ENCODE measurements around the gene PEX7. TPM values are rescaled to one million over a fixed set of nuclear protein-coding genes. Genes with fewer than 3 reads are reported as not detected.

Gene PEX7
- total and polyA plus RNA-seq, 10 of the 15 experiments (the other 5 are each of a cell fraction or from before 2014, with no cell fraction given) = 0.58 to 12.4 (median 8.8) TPM

DNA sequence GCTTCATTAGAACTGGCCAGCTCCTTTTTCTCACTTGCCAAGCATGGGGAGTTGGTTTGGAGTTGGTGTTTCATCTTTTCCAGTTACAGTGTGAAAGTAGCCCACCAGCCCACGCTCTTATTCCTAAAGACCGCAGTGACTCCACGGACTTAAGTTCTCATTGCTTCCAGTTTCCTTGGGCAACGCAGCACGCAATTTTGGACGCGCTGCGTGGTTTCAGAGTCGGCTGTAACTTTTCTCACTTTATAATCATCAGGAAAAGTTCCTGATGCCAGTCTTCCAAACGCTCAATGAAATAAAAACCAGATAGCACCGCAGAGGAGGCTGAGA is 381 bp upstream of the PEX7 start:
- H3K79me2 ChIP-seq (ENCODE audit: control insufficient read depth, insufficient read depth, low read length) = peaks cover 5% of the 10 kb centered on the region
- H3K4me2 ChIP-seq (ENCODE audit: control insufficient read depth, insufficient read depth) = peak overlapping the region; percentile 95
- peak overlapping the region; percentile 84 for H3K9ac ChIP-seq (ENCODE audit: control insufficient read depth, insufficient read depth, low read length)
- ChIA-PET POLR2A (interaction anchor here (0.6 to 1.7 kb wide), 4 partner anchors 21 to 335 kb away, joined by 3 to 4 read pairs (median 3); partner anchors contain the start of gene MAP3K5), SMC1A (ENCODE audit: uncharacterized antibody, unreplicated experiment) (interaction anchor here (0.6 to 1.9 kb wide), 6 partner anchors 18 to 1278 kb away, joined by 3 to 4 read pairs (median 3); no protein-coding TSS in a partner anchor), CTCF (interaction anchor here (0.7 to 1.5 kb wide), 7 partner anchors 23 to 177 kb away, joined by 3 to 11 read pairs (median 3); partner anchors contain the start of gene MAP3K5), RAD21 (ENCODE audit: unreplicated experiment) (interaction anchor here (0.6 to 3.1 kb wide), 3 partner anchors 102 to 252 kb away, joined by 3 to 14 read pairs (median 4); no protein-coding TSS in a partner anchor)
- H3K27ac ChIP-seq (ENCODE audit: control insufficient read depth, insufficient read depth) = peak overlapping the region; percentile 76
- intact Hi-C loops (cut with micrococcal nuclease; ENCODE audit: unreplicated experiment) (no loop called here), in situ Hi-C loops (cut with MboI) (no loop called here)
- no peak for FAIRE-seq
- no peaks in the 10 kb centered on the region for H3K9me3 ChIP-seq (replicated peaks; ENCODE audit: control insufficient read depth, insufficient read depth, low read length)
- peak overlapping the region; percentile 83 for H3K4me3 ChIP-seq
- under 1% methylated on average over 11 of the region's 11 CpGs for whole genome bisulfite sequencing (ENCODE audit: insufficient coverage, insufficient replicate concordance, low lambda C conversion rate, missing lambda C conversion rate)
- H3K36me3 ChIP-seq (ENCODE audit: control insufficient read depth in 2 of 2, insufficient read depth in 2 of 2, low read length in 1 of 2) = no peaks in the 10 kb centered on the region
- TF ChIP-seq, protein P1, sequence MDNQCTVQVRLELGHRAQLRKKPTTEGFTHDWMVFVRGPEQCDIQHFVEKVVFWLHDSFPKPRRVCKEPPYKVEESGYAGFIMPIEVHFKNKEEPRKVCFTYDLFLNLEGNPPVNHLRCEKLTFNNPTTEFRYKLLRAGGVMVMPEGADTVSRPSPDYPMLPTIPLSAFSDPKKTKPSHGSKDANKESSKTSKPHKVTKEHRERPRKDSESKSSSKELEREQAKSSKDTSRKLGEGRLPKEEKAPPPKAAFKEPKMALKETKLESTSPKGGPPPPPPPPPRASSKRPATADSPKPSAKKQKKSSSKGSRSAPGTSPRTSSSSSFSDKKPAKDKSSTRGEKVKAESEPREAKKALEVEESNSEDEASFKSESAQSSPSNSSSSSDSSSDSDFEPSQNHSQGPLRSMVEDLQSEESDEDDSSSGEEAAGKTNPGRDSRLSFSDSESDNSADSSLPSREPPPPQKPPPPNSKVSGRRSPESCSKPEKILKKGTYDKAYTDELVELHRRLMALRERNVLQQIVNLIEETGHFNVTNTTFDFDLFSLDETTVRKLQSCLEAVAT (IDR thresholded peaks at IDR 0.05) = peak; percentile 41
- TF ChIP-seq, protein P2, sequence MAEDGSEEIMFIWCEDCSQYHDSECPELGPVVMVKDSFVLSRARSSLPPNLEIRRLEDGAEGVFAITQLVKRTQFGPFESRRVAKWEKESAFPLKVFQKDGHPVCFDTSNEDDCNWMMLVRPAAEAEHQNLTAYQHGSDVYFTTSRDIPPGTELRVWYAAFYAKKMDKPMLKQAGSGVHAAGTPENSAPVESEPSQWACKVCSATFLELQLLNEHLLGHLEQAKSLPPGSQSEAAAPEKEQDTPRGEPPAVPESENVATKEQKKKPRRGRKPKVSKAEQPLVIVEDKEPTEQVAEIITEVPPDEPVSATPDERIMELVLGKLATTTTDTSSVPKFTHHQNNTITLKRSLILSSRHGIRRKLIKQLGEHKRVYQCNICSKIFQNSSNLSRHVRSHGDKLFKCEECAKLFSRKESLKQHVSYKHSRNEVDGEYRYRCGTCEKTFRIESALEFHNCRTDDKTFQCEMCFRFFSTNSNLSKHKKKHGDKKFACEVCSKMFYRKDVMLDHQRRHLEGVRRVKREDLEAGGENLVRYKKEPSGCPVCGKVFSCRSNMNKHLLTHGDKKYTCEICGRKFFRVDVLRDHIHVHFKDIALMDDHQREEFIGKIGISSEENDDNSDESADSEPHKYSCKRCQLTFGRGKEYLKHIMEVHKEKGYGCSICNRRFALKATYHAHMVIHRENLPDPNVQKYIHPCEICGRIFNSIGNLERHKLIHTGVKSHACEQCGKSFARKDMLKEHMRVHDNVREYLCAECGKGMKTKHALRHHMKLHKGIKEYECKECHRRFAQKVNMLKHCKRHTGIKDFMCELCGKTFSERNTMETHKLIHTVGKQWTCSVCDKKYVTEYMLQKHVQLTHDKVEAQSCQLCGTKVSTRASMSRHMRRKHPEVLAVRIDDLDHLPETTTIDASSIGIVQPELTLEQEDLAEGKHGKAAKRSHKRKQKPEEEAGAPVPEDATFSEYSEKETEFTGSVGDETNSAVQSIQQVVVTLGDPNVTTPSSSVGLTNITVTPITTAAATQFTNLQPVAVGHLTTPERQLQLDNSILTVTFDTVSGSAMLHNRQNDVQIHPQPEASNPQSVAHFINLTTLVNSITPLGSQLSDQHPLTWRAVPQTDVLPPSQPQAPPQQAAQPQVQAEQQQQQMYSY (CRISPR knock-in tag; IDR thresholded peaks at IDR 0.05) = no peak
- TF ChIP-seq CREM (IDR thresholded peaks at IDR 0.05; ENCODE audit: low read depth) = no peak
- TF ChIP-seq, protein P3, sequence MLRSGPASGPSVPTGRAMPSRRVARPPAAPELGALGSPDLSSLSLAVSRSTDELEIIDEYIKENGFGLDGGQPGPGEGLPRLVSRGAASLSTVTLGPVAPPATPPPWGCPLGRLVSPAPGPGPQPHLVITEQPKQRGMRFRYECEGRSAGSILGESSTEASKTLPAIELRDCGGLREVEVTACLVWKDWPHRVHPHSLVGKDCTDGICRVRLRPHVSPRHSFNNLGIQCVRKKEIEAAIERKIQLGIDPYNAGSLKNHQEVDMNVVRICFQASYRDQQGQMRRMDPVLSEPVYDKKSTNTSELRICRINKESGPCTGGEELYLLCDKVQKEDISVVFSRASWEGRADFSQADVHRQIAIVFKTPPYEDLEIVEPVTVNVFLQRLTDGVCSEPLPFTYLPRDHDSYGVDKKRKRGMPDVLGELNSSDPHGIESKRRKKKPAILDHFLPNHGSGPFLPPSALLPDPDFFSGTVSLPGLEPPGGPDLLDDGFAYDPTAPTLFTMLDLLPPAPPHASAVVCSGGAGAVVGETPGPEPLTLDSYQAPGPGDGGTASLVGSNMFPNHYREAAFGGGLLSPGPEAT (IDR thresholded peaks at IDR 0.05; ENCODE audit: low read depth) = peak; percentile 41; the same call in 1 of the 2 replicates
- TF ChIP-seq GABPA (IDR thresholded peaks at IDR 0.05; ENCODE audit: low read depth) = no peak
- 0 out of 2 replicates have a peak, but pooled peaks have one; percentile 27 for TF ChIP-seq CBFB (IDR thresholded peaks at IDR 0.05; ENCODE audit: low read depth)
- no peak for TF ChIP-seq CHD4 (IDR thresholded peaks at IDR 0.05)
- TF ChIP-seq, protein P4, sequence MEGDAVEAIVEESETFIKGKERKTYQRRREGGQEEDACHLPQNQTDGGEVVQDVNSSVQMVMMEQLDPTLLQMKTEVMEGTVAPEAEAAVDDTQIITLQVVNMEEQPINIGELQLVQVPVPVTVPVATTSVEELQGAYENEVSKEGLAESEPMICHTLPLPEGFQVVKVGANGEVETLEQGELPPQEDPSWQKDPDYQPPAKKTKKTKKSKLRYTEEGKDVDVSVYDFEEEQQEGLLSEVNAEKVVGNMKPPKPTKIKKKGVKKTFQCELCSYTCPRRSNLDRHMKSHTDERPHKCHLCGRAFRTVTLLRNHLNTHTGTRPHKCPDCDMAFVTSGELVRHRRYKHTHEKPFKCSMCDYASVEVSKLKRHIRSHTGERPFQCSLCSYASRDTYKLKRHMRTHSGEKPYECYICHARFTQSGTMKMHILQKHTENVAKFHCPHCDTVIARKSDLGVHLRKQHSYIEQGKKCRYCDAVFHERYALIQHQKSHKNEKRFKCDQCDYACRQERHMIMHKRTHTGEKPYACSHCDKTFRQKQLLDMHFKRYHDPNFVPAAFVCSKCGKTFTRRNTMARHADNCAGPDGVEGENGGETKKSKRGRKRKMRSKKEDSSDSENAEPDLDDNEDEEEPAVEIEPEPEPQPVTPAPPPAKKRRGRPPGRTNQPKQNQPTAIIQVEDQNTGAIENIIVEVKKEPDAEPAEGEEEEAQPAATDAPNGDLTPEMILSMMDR (IDR thresholded peaks at IDR 0.05 in 2 of 3, conservative IDR thresholded peaks at IDR 0.05 in 1 of 3; ENCODE audit: control insufficient read depth in 2 of 3, extremely low read depth in 1 of 3, insufficient read depth in 1 of 3, low read depth in 3 of 3, low read length in 3 of 3) = no peak
- H2AFZ ChIP-seq (ENCODE audit: control insufficient read depth, low read depth, low read length) = peak overlapping the region; percentile 99
- TSS peak; percentile 94 for BruUV-seq (replicated peaks)
- peak; percentile 1; the same call in 2 of the 3 replicates for ATAC-seq
- H3K27me3 ChIP-seq (replicated peaks in 1 of 2; ENCODE audit: control insufficient read depth in 2 of 2, insufficient read depth in 2 of 2, low read length in 1 of 2) = no peaks in the 10 kb centered on the region
- H3K4me1 ChIP-seq (ENCODE audit: control insufficient read depth, insufficient read depth, low read length) = no peaks in the 10 kb centered on the region
- H4K20me1 ChIP-seq (ENCODE audit: control insufficient read depth, insufficient read depth) = no peaks in the 10 kb centered on the region
- no peak for DNase-seq (ENCODE audit: low read depth, low spot score)
